BLaER1 treated with 17β-estradiol and CSF1 and Interleukin-3, amounts not matched to agents 10 nM and 100 nM (cell line): ENCODE data around the gene GPR32.
"Not testable (repeated sequence)": the region's sequence is repeated elsewhere in the genome, so short reads cannot be mapped to it uniquely, and the experiment has no call there.

ENCODE experiments used
- H3K27ac ChIP-seq, 11 experiments: shearing (Covaris generic); formaldehyde crosslinking; 2 replicates each; pipeline ENCODE4 v1.8.1; 2022
- H3K27me3 ChIP-seq, 11 experiments: shearing (Covaris generic); formaldehyde crosslinking; 2 replicates each; pipeline ENCODE4 v1.8.1; 2022
- H3K36me3 ChIP-seq, 11 experiments: shearing (Covaris generic); formaldehyde crosslinking; 2 replicates each; pipeline ENCODE4 v1.8.1; 2022
- H3K4me1 ChIP-seq, 10 experiments: shearing (Covaris generic); formaldehyde crosslinking; 2 replicates each; pipeline ENCODE4 v1.8.1; 2022
- H3K4me2 ChIP-seq, 11 experiments: shearing (Covaris generic); formaldehyde crosslinking; 2 replicates each; pipeline ENCODE4 v1.8.1; 2022
- H3K4me3 ChIP-seq, 10 experiments: shearing (Covaris generic); formaldehyde crosslinking; 2 replicates each; pipeline ENCODE4 v1.8.1; 2022
- H3K9ac ChIP-seq, 11 experiments: shearing (Covaris generic); formaldehyde crosslinking; 2 replicates each; pipeline ENCODE4 v1.8.1; 2022
- H3K9me3 ChIP-seq, 11 experiments: shearing (Covaris generic); formaldehyde crosslinking; replicated peaks in 1 of 11; 2 replicates each; pipeline ENCODE4 v1.8.1; 2022
- H4K20me1 ChIP-seq, 11 experiments: shearing (Covaris generic); formaldehyde crosslinking; 2 replicates each; pipeline ENCODE4 v1.8.1; 2022
- Cebpa-rat ChIP-seq, 11 experiments: shearing (Covaris generic); IDR thresholded peaks; 2 replicates each; pipeline ENCODE4 v1.8.1; 2022

Gene GPR32, protein sequence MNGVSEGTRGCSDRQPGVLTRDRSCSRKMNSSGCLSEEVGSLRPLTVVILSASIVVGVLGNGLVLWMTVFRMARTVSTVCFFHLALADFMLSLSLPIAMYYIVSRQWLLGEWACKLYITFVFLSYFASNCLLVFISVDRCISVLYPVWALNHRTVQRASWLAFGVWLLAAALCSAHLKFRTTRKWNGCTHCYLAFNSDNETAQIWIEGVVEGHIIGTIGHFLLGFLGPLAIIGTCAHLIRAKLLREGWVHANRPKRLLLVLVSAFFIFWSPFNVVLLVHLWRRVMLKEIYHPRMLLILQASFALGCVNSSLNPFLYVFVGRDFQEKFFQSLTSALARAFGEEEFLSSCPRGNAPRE

DNA sequence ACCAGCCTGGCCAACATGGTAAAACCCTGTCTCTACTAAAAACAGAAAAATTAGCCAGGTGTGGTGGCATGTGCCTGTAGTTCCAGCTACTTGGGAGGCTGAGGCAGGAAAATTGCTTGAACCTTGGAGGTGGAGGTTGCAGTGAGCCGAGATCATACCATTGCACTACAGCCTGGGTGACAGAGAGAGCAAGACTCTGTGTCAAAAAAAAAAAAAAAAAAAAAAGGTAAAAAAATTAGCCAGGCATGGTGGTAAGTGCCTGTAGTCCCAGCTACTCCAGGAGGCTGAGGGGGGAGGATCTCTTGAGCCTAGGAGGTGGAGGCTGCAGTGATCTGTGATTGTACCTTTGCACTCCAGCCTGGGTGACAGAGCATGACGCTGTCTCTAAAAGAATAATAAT lies at the start of gene GPR32:
Gene GPR32 (plus strand): TSS at position 301 of the 400 bp plus-strand sequence. CDS start 137 bp downstream, outside the sequence.
- peaks cover 0 to 15% (median 8%) of the 10 kb centered on the region in 11 experiments; a peak in 16 of 22 replicates for H3K27me3 ChIP-seq
- not testable (repeated sequence) for H4K20me1 ChIP-seq, H3K4me2 ChIP-seq, H3K4me3 ChIP-seq, H3K9me3 ChIP-seq, H3K9ac ChIP-seq, H3K36me3 ChIP-seq, H3K4me1 ChIP-seq, H3K27ac ChIP-seq

DNA sequence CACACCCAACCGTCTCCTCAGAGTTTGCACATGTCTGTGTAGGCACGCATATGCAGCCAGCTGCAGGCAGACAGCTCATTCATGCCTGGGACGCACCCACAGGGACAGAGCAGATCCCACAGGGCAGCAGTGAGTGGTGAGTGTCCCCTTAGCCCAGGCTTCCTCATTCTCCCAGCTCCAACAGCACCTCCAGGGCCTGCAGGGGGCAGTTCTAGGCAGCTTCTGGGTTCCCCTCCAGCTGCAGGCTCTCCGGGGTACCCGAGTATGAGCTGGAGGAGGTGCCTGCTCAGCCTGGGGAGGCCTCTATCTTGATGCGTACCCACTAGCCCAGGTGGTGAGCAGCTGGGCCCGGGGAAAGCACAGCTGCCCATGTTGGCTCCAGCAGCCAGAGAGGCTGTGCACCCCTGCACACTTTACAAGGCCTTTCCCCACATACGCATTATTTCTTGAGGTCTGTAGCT lies 49.3 kb upstream of the GPR32 start:
- H4K20me1 ChIP-seq = peaks cover 0 to 48% (median 30%) of the 10 kb centered on the region in 11 experiments; a peak in 18 of 22 replicates
- H3K4me2 ChIP-seq = peak overlapping the region; percentile 60 to 100 (median 96); a peak in 21 of 22 replicates
- H3K4me1 ChIP-seq = peaks cover 57 to 68% (median 63%) of the 10 kb centered on the region in 10 experiments
- H3K27ac ChIP-seq = peak overlapping the region in 9 of 11 experiments; percentile 1 to 97 (median 91); a peak in 16 of 22 replicates
- no peak for TF ChIP-seq Cebpa-rat (IDR thresholded peaks at IDR 0.05)
- peak overlapping the region in 7 of 11 experiments; percentile 12 to 67 (median 41); a peak in 12 of 22 replicates for H3K9ac ChIP-seq
- H3K36me3 ChIP-seq = peaks cover 0 to 19% (median 13%) of the 10 kb centered on the region in 11 experiments; a peak in 17 of 22 replicates
- H3K27me3 ChIP-seq = no peaks in the 10 kb centered on the region; a peak in 1 of 22 replicates
- H3K9me3 ChIP-seq = no peaks in the 10 kb centered on the region
- peak overlapping the region in 1 of 10 experiments; percentile 17; a peak in 2 of 20 replicates for H3K4me3 ChIP-seq

DNA sequence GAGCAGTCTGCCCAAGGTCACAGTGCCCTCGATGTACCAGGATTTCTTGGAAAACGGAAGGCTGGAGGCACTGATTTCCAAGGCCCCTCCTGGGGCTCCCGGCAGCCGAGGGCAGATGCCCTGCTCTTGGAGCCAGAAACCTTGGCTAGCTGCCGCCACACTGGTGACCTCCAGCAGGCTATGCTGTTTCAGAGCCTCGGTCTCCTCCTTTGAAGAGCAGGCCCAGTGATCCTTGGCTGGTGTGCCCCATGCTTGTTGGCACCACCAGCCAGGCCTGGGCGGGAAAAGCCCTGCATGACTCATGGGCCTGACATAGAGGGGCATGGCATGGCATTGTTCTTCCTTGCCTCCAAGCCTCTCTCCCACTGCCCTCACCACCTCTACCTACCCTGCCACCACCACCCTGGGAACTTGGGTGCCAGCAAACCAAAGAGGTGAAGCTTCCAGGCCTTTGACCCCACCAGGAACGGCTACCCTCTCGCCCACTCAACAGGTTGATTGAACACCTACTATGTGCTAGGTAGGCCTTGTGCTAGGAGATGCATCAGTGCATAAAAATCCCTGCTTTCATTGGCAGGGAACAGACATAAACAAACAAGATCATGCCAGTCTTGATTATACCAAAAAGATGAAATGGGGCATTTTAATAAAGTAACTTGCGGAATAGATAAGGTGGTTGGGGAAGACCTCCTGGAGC lies 48.7 kb upstream of the GPR32 start:
- no peak for TF ChIP-seq Cebpa-rat (IDR thresholded peaks at IDR 0.05)
- Histone ChIP-seq H3K4me3 (peak overlapping the region in 6 of 10 experiments; percentile 21 to 97 (median 84); a peak in 9 of 20 replicates), H3K27ac (peak overlapping the region in 9 of 11 experiments; percentile 1 to 97 (median 91); a peak in 16 of 22 replicates), H3K9ac (peak overlapping the region in 7 of 11 experiments; percentile 12 to 92 (median 90); a peak in 12 of 22 replicates), H4K20me1 (peaks cover 0 to 47% (median 30%) of the 10 kb centered on the region in 11 experiments; a peak in 18 of 22 replicates), H3K4me2 (peak overlapping the region; percentile 18 to 100 (median 97)), H3K4me1 (peaks cover 61 to 71% (median 64%) of the 10 kb centered on the region in 10 experiments), H3K9me3 (no peaks in the 10 kb centered on the region), H3K36me3 (peaks cover 0 to 19% (median 13%) of the 10 kb centered on the region in 11 experiments; a peak in 18 of 22 replicates), H3K27me3 (no peaks in the 10 kb centered on the region; a peak in 1 of 22 replicates)

DNA sequence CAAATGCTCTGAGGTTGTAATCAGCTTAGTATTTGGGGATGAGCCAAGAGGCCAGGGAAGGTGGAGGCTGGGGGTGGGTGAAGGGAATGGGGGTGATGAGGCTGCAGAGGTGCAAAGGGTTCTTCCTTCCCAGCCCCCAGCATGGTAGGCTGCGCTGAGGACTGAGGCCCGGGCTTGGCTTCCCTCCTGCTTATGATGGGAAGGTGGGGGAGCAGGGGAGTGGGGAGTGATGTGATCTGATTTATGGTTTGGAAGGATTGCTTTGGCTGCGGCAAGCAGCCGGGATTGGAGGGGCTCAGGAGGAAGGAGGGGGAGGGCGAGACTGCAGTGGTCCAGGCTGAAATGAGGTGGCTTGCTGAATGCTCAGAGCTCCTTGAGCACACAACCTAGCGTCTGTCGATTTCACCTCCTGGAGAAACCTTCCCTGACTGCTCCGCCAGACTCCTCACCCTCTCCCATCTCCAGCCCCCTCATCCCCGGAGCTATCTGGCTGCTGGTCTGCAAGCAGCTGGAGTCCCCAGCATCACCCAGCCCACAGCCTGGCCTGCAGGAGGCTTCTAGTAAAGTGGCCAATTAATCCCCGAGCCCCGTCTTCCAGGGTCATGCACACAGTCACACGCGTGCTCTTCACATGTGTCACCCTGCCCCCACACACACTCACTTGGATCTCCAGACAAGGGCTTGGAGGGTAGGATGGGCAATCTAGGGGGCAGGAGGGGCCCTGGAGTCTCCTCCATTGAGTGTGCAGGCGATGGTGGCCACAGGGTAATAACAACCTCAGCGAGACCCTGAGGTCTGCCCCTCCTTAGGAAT lies 47.9 kb upstream of the GPR32 start:
- Histone ChIP-seq H3K36me3 (peaks cover 0 to 24% (median 21%) of the 10 kb centered on the region in 11 experiments; a peak in 18 of 22 replicates), H3K4me3 (peak overlapping the region; percentile 72 to 97 (median 84)), H4K20me1 (peaks cover 0 to 44% (median 28%) of the 10 kb centered on the region in 11 experiments; a peak in 18 of 22 replicates), H3K27me3 (no peaks in the 10 kb centered on the region), H3K27ac (peak overlapping the region in 10 of 11 experiments; percentile 66 to 97 (median 90); a peak in 19 of 22 replicates), H3K9ac (peak overlapping the region; percentile 77 to 92 (median 89); a peak in 21 of 22 replicates), H3K9me3 (no peaks in the 10 kb centered on the region), H3K4me2 (peak overlapping the region; percentile 93 to 100 (median 97)), H3K4me1 (peaks cover 61 to 71% (median 65%) of the 10 kb centered on the region in 10 experiments)
- TF ChIP-seq Cebpa-rat (IDR thresholded peaks at IDR 0.05) = no peak

DNA sequence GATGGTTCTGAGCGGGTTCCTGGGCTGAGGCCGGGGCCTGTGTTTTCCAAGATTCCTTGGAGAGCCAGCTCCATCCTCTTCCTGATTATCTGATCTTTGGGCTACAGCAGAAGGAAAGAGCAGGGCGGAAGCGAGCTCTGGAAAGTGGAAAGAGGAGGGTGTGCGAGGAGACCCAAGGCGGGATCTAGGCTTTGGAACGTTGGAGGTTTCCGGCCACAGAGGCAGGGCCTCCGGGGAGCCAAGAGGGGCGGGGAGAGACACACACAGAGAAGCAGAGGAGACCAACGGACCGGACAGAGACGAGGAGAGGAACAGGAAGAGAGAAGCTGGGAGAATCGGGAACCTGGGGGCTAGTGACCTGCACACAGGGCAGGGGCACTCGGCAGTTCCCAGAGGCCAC lies 47.2 kb upstream of the GPR32 start, which contains the start of gene CLEC11A:
Gene CLEC11A (plus strand): TSS at position 296 of the 400 bp plus-strand sequence. CDS start 162 bp downstream, outside the sequence.
- Histone ChIP-seq H3K9ac (peak within 1 kb of the TSS; percentile 77 to 92 (median 89)), H3K27me3 (no peaks in the 10 kb centered on the region), H3K4me3 (peak within 1 kb of the TSS; percentile 72 to 97 (median 84)), H3K36me3 (peaks cover 0 to 28% (median 22%) of the 10 kb centered on the region in 11 experiments; a peak in 18 of 22 replicates), H3K4me1 (peaks cover 62 to 71% (median 65%) of the 10 kb centered on the region in 10 experiments), H3K4me2 (peak within 1 kb of the TSS; percentile 93 to 100 (median 97)), H3K9me3 (no peaks in the 10 kb centered on the region), H3K27ac (peak within 1 kb of the TSS in 10 of 11 experiments; percentile 66 to 97 (median 90); a peak in 21 of 22 replicates), H4K20me1 (peaks cover 0 to 40% (median 27%) of the 10 kb centered on the region in 11 experiments; a peak in 16 of 22 replicates)
- no peak for TF ChIP-seq Cebpa-rat (IDR thresholded peaks at IDR 0.05)

DNA sequence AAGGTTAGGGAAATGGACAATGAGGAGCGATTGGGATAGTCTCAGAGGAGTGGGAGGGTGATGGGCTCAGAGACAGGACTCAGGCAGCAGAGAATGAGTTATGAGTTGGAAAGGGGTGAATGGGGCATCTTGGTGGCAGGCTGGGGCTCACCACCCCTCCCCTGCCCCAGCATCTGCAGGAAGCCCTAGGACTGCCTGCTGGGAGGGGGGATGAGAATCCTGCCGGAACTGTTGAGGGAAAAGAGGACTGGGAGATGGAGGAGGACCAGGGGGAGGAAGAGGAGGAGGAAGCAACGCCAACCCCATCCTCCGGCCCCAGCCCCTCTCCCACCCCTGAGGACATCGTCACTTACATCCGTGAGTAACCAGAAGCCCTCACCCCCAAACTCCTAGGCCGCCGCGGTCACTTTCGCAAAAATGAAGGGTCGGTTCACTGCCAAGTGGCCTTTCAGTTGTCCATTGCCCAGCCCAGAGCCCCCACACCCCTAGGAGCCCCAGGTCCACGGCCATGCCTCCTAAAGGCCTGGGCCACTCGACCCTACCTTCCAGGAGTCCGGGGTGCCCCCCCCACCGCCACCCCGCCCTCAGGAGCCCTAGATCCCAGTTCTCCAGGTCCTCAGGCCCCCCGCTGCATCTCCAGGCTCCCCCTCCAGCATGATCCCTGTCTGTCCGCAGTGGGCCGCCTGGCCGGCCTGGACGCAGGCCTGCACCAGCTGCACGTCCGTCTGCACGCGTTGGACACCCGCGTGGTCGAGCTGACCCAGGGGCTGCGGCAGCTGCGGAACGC lies 46.3 kb upstream of the GPR32 start:
- peak overlapping the region; percentile 77 to 92 (median 89) for H3K9ac ChIP-seq

More for the DNA sequence above, 46.3 kb upstream of the GPR32 start:
- peak overlapping the region; percentile 72 to 97 (median 84) for H3K4me3 ChIP-seq
- H3K4me2 ChIP-seq = peak overlapping the region; percentile 93 to 100 (median 97)
- peaks cover 0 to 28% (median 22%) of the 10 kb centered on the region in 11 experiments; a peak in 18 of 22 replicates for H3K36me3 ChIP-seq
- H3K27ac ChIP-seq = peak overlapping the region in 10 of 11 experiments; percentile 66 to 97 (median 90); a peak in 21 of 22 replicates
- H4K20me1 ChIP-seq = peaks cover 0 to 38% (median 26%) of the 10 kb centered on the region in 11 experiments; a peak in 16 of 22 replicates
- no peaks in the 10 kb centered on the region for H3K9me3 ChIP-seq
- no peak for TF ChIP-seq Cebpa-rat (IDR thresholded peaks at IDR 0.05)
- H3K27me3 ChIP-seq = no peaks in the 10 kb centered on the region
- peaks cover 66 to 78% (median 72%) of the 10 kb centered on the region in 10 experiments for H3K4me1 ChIP-seq
